H1 (cell line): Measurements from ENCODE around the gene SLC24A3. TPM values are rescaled to one million over a fixed set of nuclear protein-coding genes. Genes with fewer than 3 reads are reported as not detected.

Source experiments
- CHD2 ChIP-seq: IDR thresholded peaks from 2 replicates; pipeline ENCODE4 v1.6.1; 2012; ENCODE audit warnings: low read length, improper control_type of control experiment
- CTCF ChIP-seq, 3 experiments: IDR thresholded peaks; 1 replicate in 2 of 3; 2 replicates in 1 of 3; pipeline versions ENCODE4 v1.5.1 to v1.6.1; 2011; ENCODE audit warnings: low read length in 3 of 3, mild to moderate bottlenecking in 3 of 3, inconsistent platforms in 2 of 3, low read depth in 1 of 3, moderate library complexity in 1 of 3; ENCODE audit not compliant: insufficient read depth in 1 of 3; ENCODE audit errors: control extremely low read depth in 1 of 3
- GABPA ChIP-seq: IDR thresholded peaks from 2 replicates; pipeline ENCODE4 v1.6.1; 2011; ENCODE audit warnings: mild to moderate bottlenecking, low read length, moderate library complexity, borderline replicate concordance; ENCODE audit not compliant: insufficient read depth
- NRF1 ChIP-seq: IDR thresholded peaks from 2 replicates; pipeline ENCODE4 v1.6.1; 2011; ENCODE audit warnings: mild to moderate bottlenecking, low read depth, low read length, improper control_type of control experiment
- RAD21 ChIP-seq, 2 experiments: IDR thresholded peaks in 1 of 2; conservative IDR thresholded peaks in 1 of 2; 2 replicates each; pipeline ENCODE4 v1.6.1; 2011; ENCODE audit warnings: low read depth in 2 of 2, low read length in 2 of 2, improper control_type of control experiment in 1 of 2, inconsistent platforms in 1 of 2, mild to moderate bottlenecking in 1 of 2, moderate library complexity in 1 of 2
- RXRA ChIP-seq: IDR thresholded peaks from 2 replicates; pipeline ENCODE4 v1.6.1; 2011; ENCODE audit warnings: low read depth, mild to moderate bottlenecking, low read length, moderate library complexity; ENCODE audit not compliant: insufficient read depth
- SIRT6 ChIP-seq: IDR thresholded peaks from one replicate; pipeline ENCODE4 v1.7.1; 2012; ENCODE audit warnings: low read length, inconsistent platforms
- SP1 ChIP-seq: IDR thresholded peaks from 2 replicates; pipeline ENCODE4 v1.6.1; 2011; ENCODE audit warnings: low read depth, low read length
- polyA plus RNA-seq, 7 experiments: library from polyadenylated mRNA; depleted of rRNA in 3 of 7; stranded (reverse) in 5 of 7; unstranded in 2 of 7; fragments of >200 nt in 5 of 7; fragments of 200-250 nt in 2 of 7; gene quantifications; 1 replicate in 5 of 7; 2 replicates in 1 of 7; 4 replicates in 1 of 7; pipeline versions ENCODE4 v1.2.1 to v1.2.3, GENCODE V29; 2011 to 2013; ENCODE audit warnings: missing spikeins in 2 of 7, mixed read lengths in 2 of 7
- total RNA-seq: library from RNA; stranded (reverse); fragmentation: NEBNext Ultra II Directional; extraction: Animal tissue kit (Norgen Biotek cat#: 25700); gene quantifications from 2 replicates; pipeline ENCODE4 v1.2.1, GENCODE V29; 2021
- TF ChIP-seq, protein P1 (sequence below): fragments of 300-600 bp; sonication (generic); IDR thresholded peaks from 2 replicates; pipeline ENCODE4 v1.7.1; 2012; ENCODE audit warnings: low read length, moderate library complexity, mild to moderate bottlenecking, inconsistent platforms; ENCODE audit not compliant: insufficient replicate concordance

SLC24A3 gene
- total and polyA plus RNA-seq, 2 of the 8 experiments (the other 6 are each of a cell fraction or from before 2014, with no cell fraction given): 4.5 to 6.3 TPM

- no peak for TF ChIP-seq CTCF (IDR thresholded peaks at IDR 0.05; ENCODE audit: control extremely low read depth in 1 of 3, insufficient read depth in 1 of 3, low read depth in 1 of 3, low read length in 3 of 3)
- TF ChIP-seq SIRT6: no peak
- TF ChIP-seq, protein P1, sequence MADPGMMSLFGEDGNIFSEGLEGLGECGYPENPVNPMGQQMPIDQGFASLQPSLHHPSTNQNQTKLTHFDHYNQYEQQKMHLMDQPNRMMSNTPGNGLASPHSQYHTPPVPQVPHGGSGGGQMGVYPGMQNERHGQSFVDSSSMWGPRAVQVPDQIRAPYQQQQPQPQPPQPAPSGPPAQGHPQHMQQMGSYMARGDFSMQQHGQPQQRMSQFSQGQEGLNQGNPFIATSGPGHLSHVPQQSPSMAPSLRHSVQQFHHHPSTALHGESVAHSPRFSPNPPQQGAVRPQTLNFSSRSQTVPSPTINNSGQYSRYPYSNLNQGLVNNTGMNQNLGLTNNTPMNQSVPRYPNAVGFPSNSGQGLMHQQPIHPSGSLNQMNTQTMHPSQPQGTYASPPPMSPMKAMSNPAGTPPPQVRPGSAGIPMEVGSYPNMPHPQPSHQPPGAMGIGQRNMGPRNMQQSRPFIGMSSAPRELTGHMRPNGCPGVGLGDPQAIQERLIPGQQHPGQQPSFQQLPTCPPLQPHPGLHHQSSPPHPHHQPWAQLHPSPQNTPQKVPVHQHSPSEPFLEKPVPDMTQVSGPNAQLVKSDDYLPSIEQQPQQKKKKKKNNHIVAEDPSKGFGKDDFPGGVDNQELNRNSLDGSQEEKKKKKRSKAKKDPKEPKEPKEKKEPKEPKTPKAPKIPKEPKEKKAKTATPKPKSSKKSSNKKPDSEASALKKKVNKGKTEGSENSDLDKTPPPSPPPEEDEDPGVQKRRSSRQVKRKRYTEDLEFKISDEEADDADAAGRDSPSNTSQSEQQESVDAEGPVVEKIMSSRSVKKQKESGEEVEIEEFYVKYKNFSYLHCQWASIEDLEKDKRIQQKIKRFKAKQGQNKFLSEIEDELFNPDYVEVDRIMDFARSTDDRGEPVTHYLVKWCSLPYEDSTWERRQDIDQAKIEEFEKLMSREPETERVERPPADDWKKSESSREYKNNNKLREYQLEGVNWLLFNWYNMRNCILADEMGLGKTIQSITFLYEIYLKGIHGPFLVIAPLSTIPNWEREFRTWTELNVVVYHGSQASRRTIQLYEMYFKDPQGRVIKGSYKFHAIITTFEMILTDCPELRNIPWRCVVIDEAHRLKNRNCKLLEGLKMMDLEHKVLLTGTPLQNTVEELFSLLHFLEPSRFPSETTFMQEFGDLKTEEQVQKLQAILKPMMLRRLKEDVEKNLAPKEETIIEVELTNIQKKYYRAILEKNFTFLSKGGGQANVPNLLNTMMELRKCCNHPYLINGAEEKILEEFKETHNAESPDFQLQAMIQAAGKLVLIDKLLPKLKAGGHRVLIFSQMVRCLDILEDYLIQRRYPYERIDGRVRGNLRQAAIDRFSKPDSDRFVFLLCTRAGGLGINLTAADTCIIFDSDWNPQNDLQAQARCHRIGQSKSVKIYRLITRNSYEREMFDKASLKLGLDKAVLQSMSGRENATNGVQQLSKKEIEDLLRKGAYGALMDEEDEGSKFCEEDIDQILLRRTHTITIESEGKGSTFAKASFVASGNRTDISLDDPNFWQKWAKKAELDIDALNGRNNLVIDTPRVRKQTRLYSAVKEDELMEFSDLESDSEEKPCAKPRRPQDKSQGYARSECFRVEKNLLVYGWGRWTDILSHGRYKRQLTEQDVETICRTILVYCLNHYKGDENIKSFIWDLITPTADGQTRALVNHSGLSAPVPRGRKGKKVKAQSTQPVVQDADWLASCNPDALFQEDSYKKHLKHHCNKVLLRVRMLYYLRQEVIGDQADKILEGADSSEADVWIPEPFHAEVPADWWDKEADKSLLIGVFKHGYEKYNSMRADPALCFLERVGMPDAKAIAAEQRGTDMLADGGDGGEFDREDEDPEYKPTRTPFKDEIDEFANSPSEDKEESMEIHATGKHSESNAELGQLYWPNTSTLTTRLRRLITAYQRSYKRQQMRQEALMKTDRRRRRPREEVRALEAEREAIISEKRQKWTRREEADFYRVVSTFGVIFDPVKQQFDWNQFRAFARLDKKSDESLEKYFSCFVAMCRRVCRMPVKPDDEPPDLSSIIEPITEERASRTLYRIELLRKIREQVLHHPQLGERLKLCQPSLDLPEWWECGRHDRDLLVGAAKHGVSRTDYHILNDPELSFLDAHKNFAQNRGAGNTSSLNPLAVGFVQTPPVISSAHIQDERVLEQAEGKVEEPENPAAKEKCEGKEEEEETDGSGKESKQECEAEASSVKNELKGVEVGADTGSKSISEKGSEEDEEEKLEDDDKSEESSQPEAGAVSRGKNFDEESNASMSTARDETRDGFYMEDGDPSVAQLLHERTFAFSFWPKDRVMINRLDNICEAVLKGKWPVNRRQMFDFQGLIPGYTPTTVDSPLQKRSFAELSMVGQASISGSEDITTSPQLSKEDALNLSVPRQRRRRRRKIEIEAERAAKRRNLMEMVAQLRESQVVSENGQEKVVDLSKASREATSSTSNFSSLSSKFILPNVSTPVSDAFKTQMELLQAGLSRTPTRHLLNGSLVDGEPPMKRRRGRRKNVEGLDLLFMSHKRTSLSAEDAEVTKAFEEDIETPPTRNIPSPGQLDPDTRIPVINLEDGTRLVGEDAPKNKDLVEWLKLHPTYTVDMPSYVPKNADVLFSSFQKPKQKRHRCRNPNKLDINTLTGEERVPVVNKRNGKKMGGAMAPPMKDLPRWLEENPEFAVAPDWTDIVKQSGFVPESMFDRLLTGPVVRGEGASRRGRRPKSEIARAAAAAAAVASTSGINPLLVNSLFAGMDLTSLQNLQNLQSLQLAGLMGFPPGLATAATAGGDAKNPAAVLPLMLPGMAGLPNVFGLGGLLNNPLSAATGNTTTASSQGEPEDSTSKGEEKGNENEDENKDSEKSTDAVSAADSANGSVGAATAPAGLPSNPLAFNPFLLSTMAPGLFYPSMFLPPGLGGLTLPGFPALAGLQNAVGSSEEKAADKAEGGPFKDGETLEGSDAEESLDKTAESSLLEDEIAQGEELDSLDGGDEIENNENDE: no peak
- no peak for TF ChIP-seq GABPA
- TF ChIP-seq RAD21 (IDR thresholded peaks at IDR 0.05 in 1 of 2, conservative IDR thresholded peaks at IDR 0.05 in 1 of 2; ENCODE audit: low read depth in 2 of 2, low read length in 2 of 2): no peak
- TF ChIP-seq RXRA: no peak
- TF ChIP-seq SP1: no peak
- no peak for TF ChIP-seq NRF1
- TF ChIP-seq CHD2: no peak
Observed at GRCh38 chr20:19483309-19483708, 270.9 kb downstream of the SLC24A3 start (continued).
